Stimulated activated CD4-positive, alpha-beta T cell treated with anti-CD3 and anti-CD28 coated beads, TNF-alpha, amount 100 ng/mL, for 24 hours (primary cell): ENCODE data around the gene NR4A3.
"Not testable (repeated sequence)": the region's sequence is repeated elsewhere in the genome, so short reads cannot be mapped to it uniquely, and the experiment has no call there.

Experiments used
- DNase-seq, 3 experiments: peaks; one replicate each; pipeline ENCODE4 v3.0.0-alpha.2; 2020; ENCODE audit warnings: low read depth in 3 of 3

The NR4A3 gene

DNA sequence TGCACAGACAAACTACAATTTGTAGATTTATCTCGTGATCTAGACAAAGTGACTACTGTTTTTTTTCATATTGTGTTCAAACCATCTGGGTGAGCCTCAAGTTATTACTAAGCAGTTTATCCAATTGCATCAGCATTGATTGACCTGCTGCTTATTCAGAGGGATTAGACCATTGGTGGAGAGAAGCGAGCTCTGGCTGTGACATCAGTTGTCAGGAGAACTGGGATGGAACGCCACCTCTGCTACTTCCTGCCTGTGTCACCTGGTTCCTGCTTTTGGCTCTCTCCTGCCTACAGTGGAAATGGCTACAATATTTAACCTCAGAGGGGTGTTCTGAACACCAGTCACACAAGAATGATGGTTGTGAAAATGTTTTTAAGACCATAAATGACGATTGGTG, 12.1 kb downstream of the NR4A3 start:
- DNase-seq = no peak

- no peak for DNase-seq
Measured at GRCh38 chr9:99834474-99834873, 12.8 kb downstream of the NR4A3 start.

GRCh38 chr9:99835142-99835541, 13.5 kb downstream of the NR4A3 start:
- no peak for DNase-seq

DNA sequence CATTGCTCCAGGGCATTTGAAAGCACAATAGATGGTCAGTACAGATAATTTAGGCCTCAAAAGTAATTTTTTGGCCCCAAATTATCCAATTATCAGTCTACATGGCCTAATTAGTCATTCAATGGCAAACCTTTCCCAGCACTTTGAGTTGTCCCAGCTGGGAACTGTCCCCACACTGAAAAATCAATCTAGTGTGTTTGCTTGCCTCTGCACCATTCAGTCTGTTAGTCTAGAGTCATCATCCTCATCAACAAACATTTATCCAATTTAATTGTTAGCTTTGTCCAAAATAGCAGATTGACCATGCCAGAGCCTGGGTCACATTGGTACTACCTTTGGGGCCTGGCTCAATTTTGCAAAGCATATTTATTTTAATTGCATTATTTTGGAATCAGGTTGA, 13.9 kb downstream of the NR4A3 start:
- DNase-seq = no peak

- DNase-seq = no peak
Measured at GRCh38 chr9:99840072-99840471, 18.4 kb downstream of the NR4A3 start.

- DNase-seq = no peak
Measured at GRCh38 chr9:99845063-99845462, 23.4 kb downstream of the NR4A3 start.

- no peak for DNase-seq
Measured at GRCh38 chr9:99848447-99848846, 26.8 kb downstream of the NR4A3 start.

DNA sequence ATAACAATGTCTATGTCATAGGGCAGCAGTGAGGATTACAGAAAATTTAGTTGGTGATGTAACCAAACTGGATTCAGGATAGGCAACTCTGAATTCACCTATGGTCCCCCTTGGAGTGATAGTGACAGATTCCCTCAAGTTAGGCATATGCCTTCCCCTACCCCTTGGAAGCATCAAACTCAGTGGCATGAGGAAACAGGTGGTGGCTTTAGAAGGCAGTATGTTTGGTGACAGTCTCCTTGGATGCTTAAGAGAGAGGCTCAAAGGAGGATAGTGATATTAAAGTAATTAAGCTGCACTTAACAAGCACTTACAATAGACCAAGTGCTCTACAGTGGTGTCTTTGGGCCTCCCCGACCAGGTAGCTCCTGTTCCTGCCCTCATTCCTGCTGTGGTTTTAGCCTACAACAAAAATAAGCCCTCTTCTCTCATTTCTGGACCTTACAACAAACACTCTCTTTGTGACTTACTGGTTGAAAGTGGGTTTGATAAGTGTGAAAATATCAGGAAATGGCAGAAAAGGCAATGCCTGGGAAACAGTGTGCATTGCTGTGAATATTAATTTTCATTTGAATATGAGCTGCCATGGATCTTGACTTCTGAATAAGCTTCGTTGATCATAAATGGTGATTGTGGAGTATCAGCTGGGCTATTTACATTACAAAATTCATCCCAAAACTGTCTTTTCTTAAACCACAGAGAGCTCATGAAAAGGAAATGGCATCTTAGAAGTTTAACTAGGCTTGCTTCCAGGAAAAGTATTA, 29.2 kb downstream of the NR4A3 start:
- no peak for DNase-seq

DNA sequence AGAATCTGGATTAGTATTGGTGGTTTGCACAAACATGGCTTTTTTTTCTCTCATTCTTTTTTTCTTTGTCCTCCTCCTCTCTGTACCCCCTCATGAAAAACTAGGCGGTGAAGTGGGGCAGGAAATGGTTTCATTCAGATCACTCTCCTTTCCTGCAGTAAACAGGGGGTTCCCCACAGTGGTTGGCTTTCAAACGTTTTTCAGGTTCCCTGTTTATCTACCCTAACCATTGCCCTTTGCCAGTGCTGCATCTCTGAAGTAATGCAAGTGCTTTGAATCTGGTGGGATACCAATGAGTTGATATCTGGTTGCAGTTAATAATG, 29.8 kb downstream of the NR4A3 start:
- DNase-seq = no peak

GRCh38 chr9:99852617-99853016, 30.9 kb downstream of the NR4A3 start:
- no peak for DNase-seq

- no peak for DNase-seq
Measured at GRCh38 chr9:99855467-99856176, 33.9 kb downstream of the NR4A3 start.

DNA sequence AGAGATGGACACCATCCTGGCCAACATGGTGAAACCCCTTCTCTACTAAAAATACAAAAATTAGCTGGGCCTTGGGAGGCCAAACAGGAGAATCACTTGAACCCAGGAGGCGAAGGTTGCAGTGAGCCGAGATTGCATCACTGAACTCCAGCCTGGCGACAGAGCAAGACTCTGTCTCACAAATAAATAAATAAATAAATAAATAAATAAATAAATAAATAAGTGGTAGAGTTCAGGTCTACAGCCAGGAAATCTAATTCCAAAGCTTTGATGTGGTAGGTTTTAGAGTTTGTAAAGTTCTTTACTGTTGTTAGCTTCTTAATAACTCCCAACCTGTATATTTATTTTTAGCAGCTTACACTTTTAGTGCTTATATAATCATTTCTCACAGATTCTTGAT, 35.9 kb downstream of the NR4A3 start:
- DNase-seq = not testable (repeated sequence)

GRCh38 chr9:99858087-99858486, 36.4 kb downstream of the NR4A3 start:
- DNase-seq = no peak

DNA sequence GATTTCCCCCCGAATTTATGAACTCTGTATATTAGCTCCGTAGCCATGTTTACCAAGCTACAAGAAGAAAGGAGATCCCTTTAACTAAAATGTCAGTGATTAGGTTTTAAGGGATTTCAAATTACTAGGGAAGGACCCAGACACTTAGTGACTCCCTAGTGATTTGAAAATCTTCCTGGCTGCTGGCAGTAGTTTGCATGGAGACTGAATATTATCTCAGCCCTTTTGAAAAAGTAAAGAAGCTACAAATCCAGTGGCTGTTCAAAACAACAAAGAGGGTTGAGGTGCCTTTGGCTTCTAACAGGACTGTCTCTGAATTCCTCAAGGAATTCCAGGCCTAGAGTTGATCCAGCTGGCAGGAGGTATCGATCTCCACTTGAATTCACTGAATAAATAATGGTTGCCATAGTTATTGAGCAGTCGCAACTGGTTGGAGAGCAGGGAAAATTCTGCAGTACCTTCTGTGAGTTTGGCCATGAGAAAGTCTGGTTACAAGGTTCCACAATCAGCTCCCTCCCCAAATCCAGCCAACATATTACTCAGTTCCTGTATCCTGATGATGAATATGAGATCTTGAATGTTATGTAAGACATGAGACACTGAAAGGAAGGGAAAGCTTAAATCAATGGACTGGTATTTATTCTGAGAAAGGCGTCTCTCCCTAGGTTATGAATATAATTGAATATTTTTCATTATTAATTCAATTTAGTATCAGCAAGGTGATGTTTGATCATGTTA, 37.7 kb downstream of the NR4A3 start:
- DNase-seq = no peak

GRCh38 chr9:99860266-99860665, 38.6 kb downstream of the NR4A3 start:
- DNase-seq = no peak

DNA sequence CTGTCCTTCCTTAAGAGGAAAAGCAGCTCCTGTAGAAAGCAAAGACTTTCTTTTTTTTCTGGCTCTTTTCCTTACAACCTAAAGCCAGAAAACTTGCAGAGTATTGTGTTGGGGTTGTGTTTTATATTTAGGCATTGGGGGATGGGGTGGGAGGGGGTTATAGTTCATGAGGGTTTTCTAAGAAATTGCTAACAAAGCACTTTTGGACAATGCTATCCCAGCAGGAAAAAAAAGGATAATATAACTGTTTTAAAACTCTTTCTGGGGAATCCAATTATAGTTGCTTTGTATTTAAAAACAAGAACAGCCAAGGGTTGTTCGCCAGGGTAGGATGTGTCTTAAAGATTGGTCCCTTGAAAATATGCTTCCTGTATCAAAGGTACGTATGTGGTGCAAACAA, 42.3 kb downstream of the NR4A3 start:
- DNase-seq = no peak

DNA sequence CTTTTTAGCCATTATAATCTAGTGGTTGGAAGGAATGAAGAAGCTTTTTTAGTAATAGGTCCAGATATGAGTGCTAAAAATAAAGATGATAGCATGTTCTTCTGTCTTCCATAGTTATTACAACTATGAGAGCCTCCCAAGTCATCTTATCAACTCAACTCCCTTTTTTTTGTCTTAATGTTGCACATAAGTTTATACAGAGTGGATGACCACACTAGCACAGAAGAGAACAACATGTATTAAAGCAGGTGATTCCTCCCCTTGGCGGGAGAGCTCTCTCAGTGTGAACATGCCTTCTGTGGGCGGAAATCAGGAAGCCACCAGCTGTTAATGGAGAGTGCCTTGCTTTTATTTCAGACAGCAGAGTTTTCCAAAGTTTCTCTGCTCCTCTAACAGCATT, 44.7 kb downstream of the NR4A3 start:
- DNase-seq = no peak

- no peak for DNase-seq
Measured at GRCh38 chr9:99867536-99867935, 45.9 kb downstream of the NR4A3 start.

DNA sequence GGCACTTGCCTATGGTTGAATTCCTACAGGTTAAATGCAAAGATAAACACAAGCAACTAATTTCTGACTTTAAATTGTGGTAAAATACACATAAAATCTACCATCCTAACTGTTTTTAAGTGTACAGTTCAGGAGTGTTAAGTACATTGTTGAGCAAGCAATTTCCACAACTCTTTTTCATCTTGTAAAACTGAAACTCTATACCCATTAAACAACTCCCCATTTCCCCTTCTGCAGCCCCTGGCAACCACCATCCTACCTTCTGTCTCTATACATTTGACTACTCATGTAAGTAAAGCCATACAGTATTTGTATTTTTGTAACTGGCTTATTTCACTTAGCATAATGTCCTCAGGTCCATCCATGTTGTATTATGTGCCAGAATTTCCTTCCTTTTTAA, 46.3 kb downstream of the NR4A3 start:
- no peak for DNase-seq

GRCh38 chr9:99868845-99869244, 47.2 kb downstream of the NR4A3 start:
- no peak for DNase-seq

DNA sequence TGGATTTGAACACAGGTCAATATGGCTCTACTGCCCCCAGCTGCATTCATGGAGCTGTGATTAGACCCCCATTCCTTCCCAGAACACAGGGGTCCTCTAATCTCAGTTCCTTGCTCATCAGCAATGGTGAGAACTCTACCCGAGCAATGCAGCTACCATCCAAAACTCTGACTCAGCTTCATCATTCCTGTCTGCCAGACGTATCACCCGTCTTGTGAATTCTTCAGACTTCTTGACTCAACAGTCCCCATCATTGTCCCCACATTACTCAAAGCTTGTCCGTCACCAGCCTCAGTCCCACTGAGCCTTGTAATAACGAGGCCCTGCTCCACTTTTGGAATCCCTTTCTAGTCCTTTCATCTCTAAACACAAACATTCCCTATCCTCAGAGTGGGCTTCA, 48.4 kb downstream of the NR4A3 start:
- DNase-seq = no peak

DNA sequence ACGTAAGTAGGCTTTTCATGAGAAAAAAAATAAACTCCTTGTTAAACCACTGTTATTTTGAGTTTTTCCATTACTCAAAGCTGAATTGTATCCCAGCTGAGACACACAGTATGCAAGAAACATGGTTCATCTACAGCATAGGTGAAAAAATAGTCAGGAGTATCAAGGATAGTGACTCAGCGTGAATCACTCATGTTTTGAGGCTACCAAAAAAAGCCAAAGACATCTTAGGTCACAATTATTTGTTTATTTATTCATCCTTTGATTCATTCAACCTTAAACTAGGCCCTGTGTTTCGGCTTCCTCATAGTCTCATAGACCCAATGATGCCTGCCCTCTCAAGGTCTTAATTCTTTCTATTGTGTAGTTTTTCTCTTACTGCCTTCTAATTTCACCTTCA, 51.8 kb downstream of the NR4A3 start:
- DNase-seq = no peak
